ENCODE data around the gene KRT74.

KRT74 gene

DNA sequence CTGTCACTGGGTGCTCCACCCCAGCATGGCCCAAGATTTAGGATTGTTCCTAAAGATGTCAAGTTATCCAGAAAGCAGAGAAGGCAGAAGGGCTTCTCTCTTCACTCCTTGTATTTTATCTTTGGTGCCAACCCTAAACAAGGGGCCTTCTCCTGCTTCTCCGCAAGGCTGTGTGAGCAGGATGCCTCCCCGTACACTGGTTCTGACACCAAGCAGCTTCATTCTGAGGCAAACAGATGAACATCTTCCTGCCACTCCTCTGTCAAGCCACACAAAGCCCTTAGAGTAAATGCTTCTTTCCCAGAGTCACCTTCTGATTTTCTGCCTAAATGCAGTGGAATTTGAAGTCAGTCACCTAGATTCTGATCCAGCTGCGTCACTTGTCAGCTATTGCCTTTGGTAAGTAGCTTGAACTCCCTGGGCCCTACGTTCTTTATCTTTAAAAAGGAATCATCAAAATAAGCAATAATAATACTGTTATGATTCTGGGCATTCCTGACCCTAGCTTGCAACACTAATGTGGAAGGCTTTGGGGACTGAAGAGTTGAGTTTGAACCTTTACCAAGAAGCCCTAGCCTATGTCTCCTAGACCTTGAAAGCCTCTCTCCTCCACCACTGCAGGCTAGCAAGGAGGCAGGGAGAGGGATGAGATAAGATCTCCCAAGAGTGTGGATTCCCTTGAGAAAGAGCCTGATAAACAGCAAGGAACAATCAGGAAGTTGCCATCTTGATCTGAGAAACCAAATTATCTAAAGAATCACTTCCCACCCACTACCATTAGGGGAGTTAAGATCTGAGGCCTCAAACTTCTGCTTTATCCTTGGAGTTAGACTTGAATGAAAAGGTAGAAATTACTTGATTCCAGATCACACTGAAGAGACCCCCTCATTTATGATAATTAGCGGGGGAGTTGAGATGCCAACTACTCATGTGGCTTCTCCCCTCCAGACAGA is 39.1 kb upstream of the KRT74 start:
- Histone ChIP-seq H3K9me3 (ENCODE audit: control insufficient read depth in 1 of 2, low read length in 2 of 2) (no peaks in the 10 kb centered on the region), H3K4me1 (ENCODE audit: control insufficient read depth in 1 of 2, insufficient read depth in 2 of 2, low read length in 2 of 2) (no peaks in the 10 kb centered on the region), H3K4me3 (ENCODE audit: low read depth in 1 of 2, low read length in 2 of 2) (no peak overlapping the region), H3K36me3 (ENCODE audit: control insufficient read depth in 1 of 2, insufficient read depth in 2 of 2, low read length in 2 of 2) (no peaks in the 10 kb centered on the region), H3K27ac (ENCODE audit: low read length) (no peak overlapping the region), H3K27me3 (ENCODE audit: low read depth, low read length) (no peaks in the 10 kb centered on the region)

DNA sequence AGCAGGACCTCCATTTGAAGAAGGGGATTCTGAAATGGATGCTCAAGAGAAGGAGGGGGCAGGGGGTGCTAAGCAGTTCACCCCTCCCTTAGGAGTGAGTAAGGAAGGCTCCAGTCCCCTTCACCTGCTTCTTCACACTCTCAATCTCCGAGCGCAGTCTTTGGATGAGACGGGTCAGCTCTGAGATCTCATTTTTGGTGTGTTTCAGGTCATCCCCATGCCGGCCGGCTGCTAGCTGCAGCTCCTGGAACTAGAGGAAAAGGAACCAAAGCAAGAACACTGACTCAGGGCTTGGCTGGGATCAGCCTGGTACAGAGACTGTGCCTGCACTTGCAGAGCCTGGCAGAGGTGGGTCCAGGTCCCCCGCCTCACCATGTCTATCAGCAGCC is 37.4 kb upstream of the KRT74 start:
- no peaks in the 10 kb centered on the region for H3K9me3 ChIP-seq (ENCODE audit: control insufficient read depth in 1 of 2, low read length in 2 of 2)
- no peaks in the 10 kb centered on the region for H3K27me3 ChIP-seq (ENCODE audit: low read depth, low read length)
- H3K4me3 ChIP-seq (ENCODE audit: low read depth in 1 of 2, low read length in 2 of 2): no peak overlapping the region
- no peaks in the 10 kb centered on the region for H3K36me3 ChIP-seq (ENCODE audit: control insufficient read depth in 1 of 2, insufficient read depth in 2 of 2, low read length in 2 of 2)
- no peaks in the 10 kb centered on the region for H3K4me1 ChIP-seq (ENCODE audit: control insufficient read depth in 1 of 2, insufficient read depth in 2 of 2, low read length in 2 of 2)
- H3K27ac ChIP-seq (ENCODE audit: low read length): no peak overlapping the region

DNA sequence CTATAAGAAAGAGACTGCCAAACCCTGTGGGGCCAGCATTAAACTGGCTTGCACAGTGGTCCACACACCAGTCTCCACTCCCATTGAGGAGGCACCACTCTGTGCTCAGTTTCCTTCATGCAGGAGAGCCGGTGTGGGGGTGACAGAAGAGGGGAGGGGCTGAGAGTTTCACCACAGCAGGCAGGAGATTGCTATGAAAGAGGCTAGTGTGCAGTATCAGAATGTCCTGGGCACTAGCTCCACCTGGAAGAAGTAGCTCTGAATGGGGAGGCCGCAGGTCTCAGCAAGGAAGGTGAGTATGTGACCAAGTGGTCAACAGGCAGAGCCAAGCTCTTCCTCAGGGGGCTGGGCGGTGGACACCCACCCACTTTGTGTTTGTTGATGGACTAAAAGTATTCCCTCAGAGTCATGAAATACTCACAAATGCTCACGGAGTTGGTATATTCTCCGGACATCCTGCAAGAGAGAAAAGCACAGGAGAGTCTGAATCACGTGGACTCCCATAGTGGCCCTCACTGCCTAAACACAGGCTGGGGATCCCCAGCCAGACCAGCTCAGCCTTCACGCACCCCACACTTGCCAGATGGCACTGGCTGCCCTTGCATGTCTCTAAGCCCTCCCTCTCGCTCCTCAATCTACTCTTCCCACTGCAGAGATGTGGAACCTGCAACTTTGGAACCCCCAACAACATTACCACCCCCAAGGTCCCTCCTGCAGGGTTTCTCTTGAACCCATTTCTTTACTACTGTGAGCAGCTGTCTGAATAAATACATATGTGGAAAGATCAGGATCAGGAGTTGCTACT is 35.4 kb upstream of the KRT74 start:
- Histone ChIP-seq H3K36me3 (ENCODE audit: control insufficient read depth in 1 of 2, insufficient read depth in 2 of 2, low read length in 2 of 2) (no peaks in the 10 kb centered on the region), H3K27ac (ENCODE audit: low read length) (no peak overlapping the region), H3K4me1 (ENCODE audit: control insufficient read depth in 1 of 2, insufficient read depth in 2 of 2, low read length in 2 of 2) (no peaks in the 10 kb centered on the region), H3K27me3 (ENCODE audit: low read depth, low read length) (no peaks in the 10 kb centered on the region), H3K9me3 (ENCODE audit: control insufficient read depth in 1 of 2, low read length in 2 of 2) (no peaks in the 10 kb centered on the region), H3K4me3 (ENCODE audit: low read depth in 1 of 2, low read length in 2 of 2) (no peak overlapping the region)

DNA sequence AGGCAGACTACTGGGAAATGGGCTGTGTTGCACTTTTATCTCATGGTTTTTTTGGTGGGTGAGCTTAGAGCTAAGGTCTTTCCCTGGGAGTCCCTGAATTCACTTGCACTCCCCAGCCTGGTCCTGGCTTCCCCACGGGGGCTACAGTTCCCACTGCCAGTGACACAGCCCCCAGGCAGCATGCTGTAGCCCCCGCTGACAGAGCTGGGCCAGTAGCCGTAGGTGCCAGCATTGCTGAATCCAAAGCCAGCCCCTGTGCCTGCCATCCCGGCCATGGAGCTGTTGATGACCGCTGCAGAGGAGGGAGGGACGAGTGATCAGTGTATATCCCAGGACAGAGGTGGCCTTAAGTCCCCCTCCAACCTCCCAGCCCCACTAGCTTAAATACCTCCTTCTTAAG is 34.5 kb upstream of the KRT74 start:
- Histone ChIP-seq H3K4me1 (ENCODE audit: control insufficient read depth in 1 of 2, insufficient read depth in 2 of 2, low read length in 2 of 2) (no peaks in the 10 kb centered on the region), H3K36me3 (ENCODE audit: control insufficient read depth in 1 of 2, insufficient read depth in 2 of 2, low read length in 2 of 2) (no peaks in the 10 kb centered on the region), H3K4me3 (ENCODE audit: low read depth in 1 of 2, low read length in 2 of 2) (no peak overlapping the region), H3K27me3 (ENCODE audit: low read depth, low read length) (no peaks in the 10 kb centered on the region), H3K27ac (ENCODE audit: low read length) (no peak overlapping the region), H3K9me3 (ENCODE audit: control insufficient read depth in 1 of 2, low read length in 2 of 2) (no peaks in the 10 kb centered on the region)

DNA sequence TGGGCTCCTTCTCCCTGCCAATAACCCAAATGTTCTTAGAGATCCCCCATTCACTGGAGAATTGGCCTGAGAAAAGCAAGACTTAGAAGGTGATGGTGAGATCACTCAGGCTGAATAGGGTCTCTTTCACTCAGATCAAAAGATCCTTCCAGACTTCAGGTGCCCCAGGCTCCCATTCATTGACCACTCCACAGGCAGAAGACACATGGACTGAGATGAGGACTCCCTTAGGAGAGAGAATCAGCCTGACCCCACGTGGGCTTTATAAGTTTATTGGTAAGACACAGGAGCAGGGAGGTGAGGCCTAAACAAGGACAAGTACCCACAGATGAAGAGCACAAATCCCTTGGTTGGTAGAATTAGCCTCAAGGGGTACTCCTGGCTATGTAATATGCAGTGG is 33.7 kb upstream of the KRT74 start:
- H3K27ac ChIP-seq (ENCODE audit: low read length): no peak overlapping the region
- H3K4me1 ChIP-seq (ENCODE audit: control insufficient read depth in 1 of 2, insufficient read depth in 2 of 2, low read length in 2 of 2): no peaks in the 10 kb centered on the region
- no peaks in the 10 kb centered on the region for H3K36me3 ChIP-seq (ENCODE audit: control insufficient read depth in 1 of 2, insufficient read depth in 2 of 2, low read length in 2 of 2)
- peaks cover 6% of the 10 kb centered on the region for H3K27me3 ChIP-seq (ENCODE audit: low read depth, low read length)
- no peak overlapping the region for H3K4me3 ChIP-seq (ENCODE audit: low read depth in 1 of 2, low read length in 2 of 2)
- H3K9me3 ChIP-seq (ENCODE audit: control insufficient read depth in 1 of 2, low read length in 2 of 2): no peaks in the 10 kb centered on the region

DNA sequence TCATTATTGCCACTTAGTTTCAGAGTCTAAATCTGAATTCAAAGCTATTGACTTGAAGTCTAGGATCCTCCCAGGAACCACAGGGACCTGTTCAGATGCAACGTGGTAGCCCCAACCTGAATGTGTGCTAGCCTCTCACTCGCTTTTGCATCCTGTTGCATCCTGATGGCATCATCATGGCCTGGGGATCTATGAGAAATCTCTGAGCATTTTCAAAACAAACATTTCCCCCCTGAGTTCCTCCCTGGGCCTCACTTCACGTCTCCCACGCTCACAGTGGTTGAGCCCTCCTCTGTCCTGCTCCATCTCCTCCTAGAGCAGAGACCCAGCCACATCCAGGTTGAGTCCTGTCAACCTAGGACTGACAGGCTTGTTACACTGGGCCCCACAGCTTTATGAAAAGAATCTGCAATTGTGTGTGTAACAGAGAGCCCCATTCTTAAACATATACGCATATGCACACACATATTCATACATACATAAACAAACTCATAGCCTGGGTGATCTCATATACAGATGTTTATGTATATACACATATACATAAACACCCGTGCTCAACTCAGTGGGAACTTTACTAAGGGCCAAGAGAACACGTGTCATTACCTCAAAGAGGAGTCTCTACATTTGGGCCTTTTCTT is 33.1 kb upstream of the KRT74 start:
- no peak overlapping the region for H3K4me3 ChIP-seq (ENCODE audit: low read depth in 1 of 2, low read length in 2 of 2)
- H3K9me3 ChIP-seq (ENCODE audit: control insufficient read depth in 1 of 2, low read length in 2 of 2): no peaks in the 10 kb centered on the region
- H3K36me3 ChIP-seq (ENCODE audit: control insufficient read depth in 1 of 2, insufficient read depth in 2 of 2, low read length in 2 of 2): no peaks in the 10 kb centered on the region
- H3K27ac ChIP-seq (ENCODE audit: low read length): no peak overlapping the region
- H3K4me1 ChIP-seq (ENCODE audit: control insufficient read depth in 1 of 2, insufficient read depth in 2 of 2, low read length in 2 of 2): no peaks in the 10 kb centered on the region
- peaks cover 9% of the 10 kb centered on the region for H3K27me3 ChIP-seq (ENCODE audit: low read depth, low read length)

DNA sequence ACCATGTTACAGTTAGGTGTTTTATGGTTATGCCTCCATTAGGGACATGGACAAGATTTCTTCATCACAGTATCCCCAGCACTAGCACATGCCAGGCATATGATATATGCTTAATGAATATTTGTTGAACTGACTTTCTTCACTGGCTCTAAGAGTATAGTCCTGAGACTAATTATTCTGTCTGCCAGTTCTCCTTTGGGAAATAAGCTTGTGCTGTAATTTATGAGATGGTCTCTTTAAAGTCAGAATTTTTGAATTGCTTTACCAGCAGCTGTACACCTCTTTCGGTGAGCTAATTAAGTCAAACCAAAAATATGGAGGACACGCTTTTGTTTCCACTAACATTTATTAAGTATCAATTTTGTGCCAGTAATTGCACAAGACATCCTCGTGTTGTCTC is 32.5 kb upstream of the KRT74 start:
- H3K4me3 ChIP-seq (ENCODE audit: low read depth in 1 of 2, low read length in 2 of 2): no peak overlapping the region
- H3K36me3 ChIP-seq (ENCODE audit: control insufficient read depth in 1 of 2, insufficient read depth in 2 of 2, low read length in 2 of 2): no peaks in the 10 kb centered on the region
- H3K4me1 ChIP-seq (ENCODE audit: control insufficient read depth in 1 of 2, insufficient read depth in 2 of 2, low read length in 2 of 2): no peaks in the 10 kb centered on the region
- peaks cover 15% of the 10 kb centered on the region for H3K27me3 ChIP-seq (ENCODE audit: low read depth, low read length)
- no peak overlapping the region for H3K27ac ChIP-seq (ENCODE audit: low read length)
- no peaks in the 10 kb centered on the region for H3K9me3 ChIP-seq (ENCODE audit: control insufficient read depth in 1 of 2, low read length in 2 of 2)

DNA sequence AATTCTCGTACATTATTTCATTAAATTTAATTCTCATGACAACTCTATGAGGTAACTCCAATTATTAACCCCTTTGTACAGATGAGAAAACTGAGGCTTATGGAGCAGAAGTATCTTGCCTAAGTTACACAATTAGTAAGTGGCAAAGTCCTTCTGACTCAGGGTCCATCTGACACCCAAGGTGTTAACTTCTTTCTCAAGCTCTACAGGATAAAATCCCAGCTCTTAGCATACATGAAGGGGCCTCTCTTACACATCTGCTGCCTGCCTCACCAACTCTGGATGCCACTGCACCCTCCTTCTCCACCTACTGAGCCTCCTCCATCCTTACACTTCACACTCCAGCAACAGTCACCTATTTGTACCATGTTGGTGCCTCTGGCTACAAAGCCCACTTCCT is 31.9 kb upstream of the KRT74 start:
- H3K27ac ChIP-seq (ENCODE audit: low read length): no peak overlapping the region
- H3K4me3 ChIP-seq (ENCODE audit: low read depth in 1 of 2, low read length in 2 of 2): no peak overlapping the region
- H3K9me3 ChIP-seq (ENCODE audit: control insufficient read depth in 1 of 2, low read length in 2 of 2): no peaks in the 10 kb centered on the region
- H3K4me1 ChIP-seq (ENCODE audit: control insufficient read depth in 1 of 2, insufficient read depth in 2 of 2, low read length in 2 of 2): no peaks in the 10 kb centered on the region
- H3K36me3 ChIP-seq (ENCODE audit: control insufficient read depth in 1 of 2, insufficient read depth in 2 of 2, low read length in 2 of 2): no peaks in the 10 kb centered on the region
- H3K27me3 ChIP-seq (ENCODE audit: low read depth, low read length): peaks cover 21% of the 10 kb centered on the region

DNA sequence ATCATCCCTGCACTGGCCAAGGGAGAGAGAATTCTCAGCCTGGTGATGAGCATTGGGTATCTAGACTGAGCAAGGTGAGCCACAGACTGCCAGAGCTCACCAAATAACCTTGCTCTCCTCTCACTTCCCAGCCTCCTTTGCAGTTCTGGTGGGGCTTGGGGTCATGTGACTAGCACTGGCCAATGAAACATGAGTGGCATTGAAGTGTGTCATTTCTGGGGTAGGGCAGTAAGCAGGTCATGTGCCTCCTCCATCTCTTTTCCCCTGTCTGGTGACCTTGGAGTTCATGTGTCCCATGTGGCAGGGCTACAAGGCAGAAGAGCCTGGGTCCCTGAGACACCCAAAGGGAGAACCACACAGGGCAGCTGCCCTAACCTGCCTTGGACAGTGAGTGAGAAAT is 31.2 kb upstream of the KRT74 start:
- no peaks in the 10 kb centered on the region for H3K36me3 ChIP-seq (ENCODE audit: control insufficient read depth in 1 of 2, insufficient read depth in 2 of 2, low read length in 2 of 2)
- H3K4me1 ChIP-seq (ENCODE audit: control insufficient read depth in 1 of 2, insufficient read depth in 2 of 2, low read length in 2 of 2): no peaks in the 10 kb centered on the region
- no peak overlapping the region for H3K27ac ChIP-seq (ENCODE audit: low read length)
- H3K9me3 ChIP-seq (ENCODE audit: control insufficient read depth in 1 of 2, low read length in 2 of 2): no peaks in the 10 kb centered on the region
- H3K4me3 ChIP-seq (ENCODE audit: low read depth in 1 of 2, low read length in 2 of 2): no peak overlapping the region
- H3K27me3 ChIP-seq (ENCODE audit: low read depth, low read length): peaks cover 24% of the 10 kb centered on the region

DNA sequence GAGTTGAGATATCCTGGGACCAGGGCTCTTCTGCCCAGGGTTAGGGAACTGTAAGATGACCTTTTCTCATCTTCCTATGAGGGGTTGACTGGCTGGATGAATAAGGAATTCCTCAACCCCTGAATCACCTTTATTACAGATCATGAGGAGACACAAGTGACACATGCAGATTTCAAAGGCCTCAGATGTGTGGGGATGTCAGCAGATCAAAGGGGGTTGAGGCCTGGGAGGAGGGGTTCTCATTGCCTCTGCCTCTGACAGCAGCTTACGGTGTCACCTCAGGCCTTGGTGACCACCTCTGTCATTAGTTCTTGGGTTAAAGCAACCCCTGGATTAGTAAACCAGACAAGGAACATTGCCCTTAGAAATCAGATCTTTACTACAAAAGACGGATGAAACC is 29.7 kb upstream of the KRT74 start:
- H3K4me1 ChIP-seq (ENCODE audit: control insufficient read depth in 1 of 2, insufficient read depth in 2 of 2, low read length in 2 of 2): no peaks in the 10 kb centered on the region
- H3K27me3 ChIP-seq (ENCODE audit: low read depth, low read length): peaks cover 24% of the 10 kb centered on the region
- no peaks in the 10 kb centered on the region for H3K36me3 ChIP-seq (ENCODE audit: control insufficient read depth in 1 of 2, insufficient read depth in 2 of 2, low read length in 2 of 2)
- no peak overlapping the region for H3K4me3 ChIP-seq (ENCODE audit: low read depth in 1 of 2, low read length in 2 of 2)
- H3K9me3 ChIP-seq (ENCODE audit: control insufficient read depth in 1 of 2, low read length in 2 of 2): no peaks in the 10 kb centered on the region
- H3K27ac ChIP-seq (ENCODE audit: low read length): no peak overlapping the region

DNA sequence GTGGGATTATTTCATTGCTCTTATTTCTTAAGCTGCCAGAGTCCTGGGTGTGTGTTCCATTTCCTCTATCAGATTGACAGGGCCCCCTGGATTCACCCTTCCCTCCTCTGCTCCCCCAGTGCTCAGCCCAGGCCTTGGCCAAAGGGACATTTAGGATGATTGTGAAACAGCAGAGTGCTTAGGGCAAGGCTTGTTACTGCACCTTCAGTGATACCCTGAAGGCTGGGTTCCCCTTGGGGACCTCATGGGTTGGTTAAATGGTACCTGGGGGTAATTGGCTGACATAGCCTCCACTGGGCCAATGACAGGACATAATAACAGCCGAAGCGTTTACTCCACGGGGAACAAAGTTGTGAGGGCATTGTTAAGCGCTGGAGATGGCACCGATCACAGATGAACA is 28.9 kb upstream of the KRT74 start:
- Histone ChIP-seq H3K36me3 (ENCODE audit: control insufficient read depth in 1 of 2, insufficient read depth in 2 of 2, low read length in 2 of 2) (no peaks in the 10 kb centered on the region), H3K27ac (ENCODE audit: low read length) (no peak overlapping the region), H3K4me1 (ENCODE audit: control insufficient read depth in 1 of 2, insufficient read depth in 2 of 2, low read length in 2 of 2) (no peaks in the 10 kb centered on the region), H3K4me3 (ENCODE audit: low read depth in 1 of 2, low read length in 2 of 2) (no peak overlapping the region), H3K9me3 (ENCODE audit: control insufficient read depth in 1 of 2, low read length in 2 of 2) (no peaks in the 10 kb centered on the region), H3K27me3 (ENCODE audit: low read depth, low read length) (peaks cover 24% of the 10 kb centered on the region)
